NCI-H446 (cell line): Measurements from ENCODE around the gene DGLUCY.
"Not testable (repeated sequence)": the region's sequence is repeated elsewhere in the genome, so short reads cannot be mapped to it uniquely, and the experiment has no call there.

Experiments used
- DNase-seq, 2 experiments: peaks; one replicate each; lab custom pipeline; 2025; lab: John Stamatoyannopoulos, UW

Gene DGLUCY

DNA sequence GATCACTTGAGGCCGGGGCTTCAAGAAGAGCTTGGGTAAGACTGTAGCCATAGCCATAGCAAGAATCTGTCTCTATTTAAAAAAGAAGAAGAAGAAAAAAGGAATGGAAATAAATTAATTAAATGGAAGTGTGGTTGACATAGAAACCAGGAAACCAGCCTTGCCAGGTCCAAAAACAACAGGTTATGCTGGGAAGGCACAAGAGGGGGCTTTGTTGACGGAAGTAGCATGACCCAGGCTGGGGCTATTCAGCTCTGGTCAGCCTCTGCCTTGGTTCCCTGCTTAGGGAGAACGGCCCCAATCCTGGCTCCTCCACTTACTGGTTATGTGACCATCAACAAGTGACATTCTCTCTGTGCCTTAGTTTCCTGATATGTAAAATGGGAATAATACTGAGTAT lies 145.0 kb downstream of the DGLUCY start:
- DNase-seq, result no peak

DNA sequence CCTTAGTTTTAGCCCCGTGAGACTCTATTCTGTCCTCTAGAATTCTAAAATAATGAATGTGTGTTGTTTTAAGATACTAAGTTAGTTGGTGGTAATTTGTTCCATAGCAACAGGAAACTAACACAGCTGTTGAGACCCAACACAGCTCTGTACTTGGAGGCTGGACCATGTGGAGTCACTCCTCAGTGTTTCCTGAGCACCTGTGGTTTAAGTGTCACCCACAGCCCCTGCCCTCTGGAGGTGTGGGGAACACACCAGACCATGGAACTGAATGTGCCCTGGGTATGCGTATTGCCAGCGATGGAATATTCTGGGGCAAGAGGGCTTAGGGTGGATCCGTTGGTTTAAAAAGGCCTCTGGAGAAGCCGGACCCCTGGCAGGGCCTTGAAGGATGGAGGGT lies 147.2 kb downstream of the DGLUCY start:
- DNase-seq, result no peak

DNA sequence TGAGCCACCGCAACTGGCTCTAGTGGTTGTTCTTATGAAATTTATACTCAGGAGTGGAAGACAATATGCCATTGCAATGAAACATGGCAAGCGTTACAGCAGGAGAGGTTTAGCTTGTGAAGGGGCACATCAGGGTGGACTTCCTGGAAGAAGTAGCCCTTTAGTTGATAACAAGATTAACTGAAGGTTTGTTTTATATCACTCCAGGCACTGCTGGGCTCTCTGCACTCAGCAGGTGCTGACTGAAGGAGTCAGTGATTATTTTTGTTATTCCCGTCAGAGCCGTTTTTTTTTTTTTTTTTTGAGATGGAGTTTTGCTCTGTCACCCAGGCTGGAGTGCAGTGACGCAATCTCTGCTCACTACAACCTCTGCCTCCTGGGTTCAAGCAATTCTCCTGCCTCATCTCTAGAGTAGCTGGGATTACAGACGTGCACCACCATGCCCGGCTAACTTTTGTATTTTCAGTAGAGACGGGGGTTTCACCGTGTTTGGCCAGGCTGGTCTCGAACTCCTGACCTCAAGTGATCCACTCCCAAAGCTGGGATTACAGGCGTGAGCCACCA lies 148.2 kb downstream of the DGLUCY start:
- DNase-seq, result no peak

DNA sequence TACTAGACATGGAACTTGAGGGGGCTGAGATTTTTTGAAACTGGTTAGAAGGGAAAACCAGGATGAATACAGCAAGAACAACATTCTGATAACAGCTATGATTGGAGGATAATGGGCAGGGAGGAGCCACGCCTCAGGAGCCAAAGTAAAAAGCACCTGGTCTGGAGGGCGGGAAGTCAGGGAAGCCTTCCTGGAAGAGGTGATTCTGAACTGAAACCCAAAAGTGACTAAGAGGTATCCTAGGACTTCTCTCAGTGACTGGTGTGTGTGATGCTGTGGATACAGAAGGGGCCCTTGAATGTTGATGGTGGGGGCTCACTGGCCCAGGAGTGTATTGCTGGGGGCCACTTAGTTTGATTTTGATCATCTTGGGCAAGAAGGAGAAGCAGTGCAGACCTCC lies 149.5 kb downstream of the DGLUCY start:
- no peak for DNase-seq

DNA sequence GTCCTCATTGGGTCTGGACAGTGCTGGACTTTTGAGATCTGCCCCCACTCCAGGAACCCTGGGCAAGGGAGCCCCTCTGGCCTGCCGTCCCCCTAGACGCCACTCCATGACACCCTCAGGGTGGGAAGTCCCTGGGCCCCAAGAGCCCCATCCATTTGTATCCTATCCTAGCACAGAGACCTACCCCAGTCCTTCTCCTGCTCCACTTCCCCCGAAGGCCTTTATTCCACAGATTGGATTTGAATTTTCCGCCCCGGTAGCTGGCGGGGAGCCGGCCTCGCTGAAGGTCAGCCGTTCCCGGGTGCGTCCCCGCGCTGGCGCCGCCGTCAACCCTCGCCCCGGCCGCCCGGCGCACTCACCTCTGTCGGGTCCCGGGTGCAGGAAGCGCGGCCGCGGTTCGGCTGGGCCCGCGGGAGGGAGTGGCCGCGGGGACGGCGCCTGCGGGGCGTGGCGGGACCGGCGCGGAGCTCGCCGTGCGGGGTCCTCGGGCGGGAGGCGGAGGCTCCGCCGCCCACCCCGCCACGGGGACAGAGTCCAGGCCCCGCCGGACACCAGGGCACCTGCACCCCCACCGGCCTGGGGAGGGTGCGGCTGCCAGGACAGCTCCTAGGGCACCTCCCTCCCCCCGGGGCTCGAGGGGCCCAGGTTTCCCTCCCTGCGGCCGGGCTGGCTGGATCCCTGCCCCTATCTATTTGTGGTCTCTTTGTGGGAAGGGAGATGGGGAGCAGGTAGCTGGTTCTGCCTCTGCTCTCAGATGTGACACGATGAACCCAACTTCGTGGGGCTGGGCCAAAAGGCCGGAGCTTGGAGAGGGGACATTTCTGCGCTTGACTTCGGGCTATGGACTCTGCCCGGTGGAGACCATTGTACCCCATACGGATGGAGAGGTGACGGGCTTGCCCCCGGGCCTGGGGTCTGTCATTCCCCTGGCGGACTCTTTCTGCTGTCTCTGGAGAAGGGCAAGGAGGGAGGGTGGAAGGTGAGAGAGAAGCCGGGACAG lies 150.6 kb downstream of the DGLUCY start:
- DNase-seq, result no peak

DNA sequence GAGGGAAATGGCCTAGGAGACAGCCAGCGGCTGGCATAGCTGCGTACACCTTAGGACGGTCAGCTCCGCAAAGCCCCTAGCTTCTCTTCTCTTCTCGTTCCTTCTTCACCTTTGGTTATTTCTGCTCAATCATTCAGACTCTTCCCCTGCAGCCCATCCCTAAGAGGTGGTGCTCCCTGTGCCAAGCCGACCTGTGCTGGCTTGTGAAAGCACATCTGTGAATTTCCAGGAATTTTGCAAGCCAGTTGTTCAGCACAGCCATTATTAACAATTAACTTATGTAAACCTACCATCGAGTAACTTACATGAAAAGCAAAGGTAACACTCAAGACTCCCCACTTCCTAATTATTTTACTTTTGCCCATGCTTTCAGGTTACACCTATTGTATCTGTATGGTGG lies 151.5 kb downstream of the DGLUCY start:
- DNase-seq, result no peak

GRCh38 chr14:91266276-91266675 lies 152.4 kb downstream of the DGLUCY start:
- not testable (repeated sequence) for DNase-seq

- DNase-seq, result no peak
Measured at GRCh38 chr14:91267965-91268437, 154.1 kb downstream of the DGLUCY start.

DNA sequence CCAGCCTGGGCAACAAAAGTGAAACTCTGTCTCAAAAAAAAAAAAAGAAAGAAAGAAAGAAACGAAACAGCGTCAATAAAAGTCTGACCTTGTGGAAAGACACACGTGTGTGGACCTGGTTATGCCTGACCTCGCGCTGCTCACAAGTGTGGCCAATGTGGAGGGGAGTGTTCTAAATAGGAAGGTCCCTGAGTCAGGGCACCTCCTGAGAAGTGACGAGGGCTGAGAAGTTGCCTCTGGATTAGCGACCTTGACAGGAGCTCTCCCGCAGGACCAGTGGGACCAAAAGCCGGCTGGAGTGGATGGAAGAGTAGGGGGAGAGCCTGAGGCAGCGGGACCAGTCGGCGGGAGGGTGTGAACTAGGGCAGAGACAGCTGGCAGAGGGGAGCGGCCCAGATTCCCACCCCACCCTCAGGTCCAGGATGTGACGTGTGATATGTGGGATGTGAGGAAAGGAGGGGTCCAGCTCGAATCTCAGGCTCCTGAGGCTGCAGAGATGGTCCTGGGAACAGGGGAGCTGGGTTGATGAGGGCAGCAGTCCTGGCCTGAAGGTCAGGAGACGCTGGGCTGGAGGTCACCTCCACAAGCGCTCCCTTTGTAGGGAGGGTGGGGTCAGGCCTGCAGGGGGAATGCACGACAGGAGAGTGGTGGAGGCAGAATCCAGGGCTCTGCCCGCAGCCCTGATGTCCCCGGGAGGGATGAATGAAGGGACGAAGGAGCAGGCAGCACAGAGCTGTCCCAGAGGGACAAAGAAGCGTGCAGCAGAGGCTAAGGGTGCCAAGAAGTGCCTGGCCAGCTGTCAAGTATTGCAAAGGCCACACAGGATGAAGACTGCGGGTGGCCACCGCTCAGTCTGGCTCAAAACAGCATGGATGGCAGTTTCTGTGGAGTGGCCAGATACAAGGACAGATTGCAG lies 155.5 kb downstream of the DGLUCY start:
- peak; percentile 23 to 85 for DNase-seq

DNA sequence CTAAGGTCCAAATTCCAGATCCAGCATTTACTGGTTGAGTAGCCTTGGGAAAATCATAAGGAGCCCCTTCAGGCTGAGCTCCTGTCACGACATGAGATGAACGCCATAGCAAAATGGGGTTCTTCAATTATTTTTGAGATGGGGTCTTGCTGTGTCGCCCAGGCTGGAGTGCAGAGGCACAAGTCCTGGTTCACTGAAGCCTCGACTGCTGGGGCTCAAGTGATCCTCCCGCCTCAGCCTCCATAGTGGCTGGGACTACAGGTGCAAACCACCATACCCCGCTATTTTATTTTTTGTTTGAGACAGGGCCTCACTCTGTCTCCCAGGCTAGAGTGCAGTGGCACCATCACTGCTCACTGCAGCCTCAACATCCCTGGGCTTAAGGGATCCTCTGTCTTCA lies 156.3 kb downstream of the DGLUCY start:
- no peak for DNase-seq

DNA sequence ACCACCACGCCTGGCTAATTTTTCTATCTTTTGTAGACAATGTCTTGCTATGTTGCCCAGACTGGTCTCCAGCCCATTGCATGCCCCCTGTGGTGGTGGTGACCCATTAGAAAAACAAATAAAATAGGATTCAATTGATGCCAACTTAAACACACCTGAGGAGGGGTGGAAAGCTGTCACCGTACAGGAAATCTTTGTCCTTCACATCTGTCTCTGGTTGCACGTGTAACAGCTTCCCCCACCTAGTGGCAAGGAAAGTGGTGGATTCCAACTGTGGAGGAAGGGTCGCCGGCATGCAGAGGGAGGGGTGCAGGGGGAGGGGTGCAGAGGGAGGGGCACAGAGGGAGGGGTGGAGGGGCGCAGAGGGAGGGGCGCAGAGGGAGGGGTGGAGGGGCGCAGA lies 156.7 kb downstream of the DGLUCY start:
- no peak for DNase-seq

GRCh38 chr14:91271639-91272038 lies 157.8 kb downstream of the DGLUCY start:
- no peak for DNase-seq

GRCh38 chr14:91272341-91273272 lies 158.7 kb downstream of the DGLUCY start:
- no peak for DNase-seq

DNA sequence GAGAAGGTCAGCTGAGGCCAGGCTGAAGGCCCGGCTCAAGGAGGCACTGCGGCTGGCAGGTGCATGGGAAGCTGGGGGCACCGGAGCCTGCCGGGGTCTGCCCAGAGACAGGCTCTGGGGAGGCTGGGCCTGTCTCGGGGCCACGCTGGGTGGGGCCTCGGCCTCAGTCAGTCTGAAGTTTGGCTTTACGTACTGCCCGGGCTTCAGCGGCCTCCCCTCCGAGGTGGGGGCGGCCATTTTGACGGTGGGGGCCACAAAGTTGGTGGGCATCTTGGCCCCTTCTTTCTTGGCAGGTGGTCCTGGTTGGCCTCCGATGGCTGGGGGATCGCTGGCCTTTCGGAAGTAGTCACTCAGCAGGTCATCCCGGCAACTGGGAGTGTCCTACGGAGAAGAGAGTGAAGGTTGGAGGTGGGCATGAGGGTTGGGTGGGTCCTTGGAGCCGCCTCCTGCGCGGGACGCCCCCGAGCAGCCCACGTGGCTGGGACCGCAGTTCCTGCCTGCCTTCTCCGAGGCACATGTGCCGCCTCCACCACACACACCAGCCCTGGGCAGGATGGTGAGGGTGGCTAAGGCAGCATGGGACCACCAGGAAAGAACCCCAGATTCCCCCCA lies 159.5 kb downstream of the DGLUCY start:
- DNase-seq, result no peak

DNA sequence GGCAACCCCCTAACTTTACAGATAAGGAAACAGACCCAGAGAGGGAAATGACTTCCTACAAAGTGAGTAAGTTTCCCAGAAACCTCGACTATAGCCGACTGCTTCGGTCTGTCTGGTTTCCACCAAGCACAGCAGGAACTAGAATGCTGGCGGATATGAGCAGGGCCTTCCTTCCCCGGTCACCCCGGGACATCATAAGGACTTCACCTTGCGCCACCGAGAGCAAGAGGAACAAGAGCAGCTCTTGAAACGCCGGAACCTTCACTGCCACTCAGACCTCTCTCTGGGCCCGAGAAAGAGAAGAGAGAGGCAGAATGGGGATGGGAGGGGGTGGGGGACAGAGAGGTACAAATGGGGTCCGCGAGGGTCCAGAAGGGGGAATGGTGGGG lies 160.0 kb downstream of the DGLUCY start:
- no peak for DNase-seq

DNA sequence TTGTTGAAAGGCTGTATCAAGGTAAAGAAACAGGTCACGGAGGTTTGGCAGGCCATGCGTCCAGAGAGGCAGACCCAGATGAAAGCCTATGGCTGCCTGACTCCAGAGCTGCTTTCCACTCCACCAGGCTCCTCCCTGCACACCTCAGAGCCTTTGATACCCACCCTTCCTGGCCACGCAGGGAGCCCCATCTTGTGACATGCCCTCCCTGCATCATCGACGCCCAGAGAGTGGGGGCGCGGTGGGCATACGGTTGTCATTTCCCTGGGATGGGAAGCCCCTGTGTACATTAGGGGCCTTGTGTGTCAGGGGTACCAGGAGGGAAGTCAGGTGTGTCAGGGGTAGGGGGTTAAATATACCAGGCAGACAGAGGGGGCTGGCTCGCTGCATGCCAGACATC lies 160.9 kb downstream of the DGLUCY start:
- no peak for DNase-seq
